HG02678 (cell line): Measurements from ENCODE around the gene PAQR6.
A peak's percentile ranks its signal among the peaks of the same experiment; 100 is the strongest.

Experiments used
- ATAC-seq: cut with Tn5 transposase; IDR thresholded peaks from one replicate; pipeline ENCODE4 v1.9.1; 2021; ENCODE audit warnings: mild to moderate bottlenecking, moderate library complexity; ENCODE audit not compliant: unreplicated experiment

The PAQR6 gene

DNA sequence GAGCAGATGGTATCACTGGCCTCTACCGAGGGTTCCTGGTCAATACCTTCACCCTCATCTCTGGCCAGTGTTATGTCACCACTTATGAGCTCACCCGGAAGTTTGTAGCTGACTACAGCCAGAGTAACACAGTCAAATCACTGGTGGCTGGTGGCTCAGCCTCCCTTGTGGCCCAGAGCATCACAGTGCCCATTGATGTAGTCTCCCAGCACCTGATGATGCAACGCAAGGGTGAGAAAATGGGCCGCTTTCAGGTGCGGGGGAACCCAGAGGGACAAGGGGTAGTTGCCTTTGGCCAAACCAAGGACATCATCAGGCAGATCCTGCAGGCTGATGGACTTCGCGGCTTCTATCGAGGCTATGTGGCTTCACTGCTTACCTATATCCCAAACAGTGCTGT lies 47.8 kb downstream of the PAQR6 start:
- no peak for ATAC-seq

DNA sequence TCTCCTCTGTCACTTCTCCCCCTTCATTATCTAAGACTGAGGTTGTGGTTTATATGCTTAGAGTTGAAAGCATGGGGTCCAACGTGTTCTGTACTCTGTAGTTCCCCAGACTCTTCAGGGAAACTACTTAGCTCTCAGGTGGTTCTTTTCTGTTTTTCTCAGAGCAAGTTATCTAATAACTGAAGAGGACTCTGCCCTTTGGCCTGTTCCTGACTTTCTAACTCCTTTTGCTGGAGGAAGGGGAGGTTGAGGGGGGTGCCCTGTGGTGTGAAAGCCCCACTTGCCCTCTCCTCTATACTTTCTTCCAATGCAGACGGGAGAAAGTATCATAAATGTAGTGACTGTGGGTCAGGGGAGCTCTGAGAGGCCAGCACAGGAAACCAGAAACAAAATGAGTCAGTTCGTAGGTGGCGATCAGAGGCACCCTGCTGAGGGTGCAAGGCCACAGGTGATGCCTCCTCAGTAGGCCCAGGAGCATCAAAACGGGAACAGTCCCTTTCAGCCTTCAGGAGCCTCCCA lies 49.0 kb downstream of the PAQR6 start:
- ATAC-seq, result peak; percentile 44

DNA sequence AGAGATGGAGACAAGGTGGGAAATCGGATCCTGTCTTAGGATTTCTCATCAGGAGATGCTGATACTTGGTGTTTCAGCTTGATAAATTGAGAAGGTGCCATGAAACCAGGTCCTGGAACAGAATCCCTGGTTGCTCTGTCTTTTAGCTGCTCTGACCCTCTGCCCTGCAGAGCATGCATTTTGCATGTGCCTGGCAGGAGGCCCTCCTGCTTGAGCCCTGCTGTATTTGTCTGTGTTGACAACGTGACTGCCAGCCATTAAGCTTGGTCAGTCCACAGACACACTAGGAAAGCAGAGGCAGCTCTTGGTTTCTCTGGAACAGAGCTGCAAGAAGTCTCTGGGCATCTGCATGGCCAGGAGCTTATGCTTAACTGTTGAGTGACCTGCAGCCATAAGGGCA lies 51.4 kb downstream of the PAQR6 start:
- ATAC-seq, result no peak

DNA sequence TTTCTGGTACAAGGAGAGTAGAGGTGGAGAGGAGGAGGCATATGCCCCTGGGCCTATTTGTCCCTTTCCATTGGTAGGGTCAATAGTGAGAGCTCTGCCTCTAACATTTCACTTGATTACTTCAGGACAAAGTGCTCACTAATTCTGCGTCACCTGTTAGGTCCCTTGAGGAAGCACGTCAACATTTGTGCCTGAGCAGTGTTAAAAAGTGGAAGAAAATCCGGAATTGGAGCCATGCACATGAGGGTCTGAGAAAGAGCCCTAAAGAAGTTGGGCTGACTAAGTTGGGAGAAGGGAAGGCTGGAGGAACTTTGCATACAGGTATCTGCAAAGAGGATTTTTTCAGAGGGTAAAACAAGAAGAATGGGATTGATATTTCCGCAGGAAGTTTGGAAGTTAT lies 52.0 kb downstream of the PAQR6 start:
- no peak for ATAC-seq

DNA sequence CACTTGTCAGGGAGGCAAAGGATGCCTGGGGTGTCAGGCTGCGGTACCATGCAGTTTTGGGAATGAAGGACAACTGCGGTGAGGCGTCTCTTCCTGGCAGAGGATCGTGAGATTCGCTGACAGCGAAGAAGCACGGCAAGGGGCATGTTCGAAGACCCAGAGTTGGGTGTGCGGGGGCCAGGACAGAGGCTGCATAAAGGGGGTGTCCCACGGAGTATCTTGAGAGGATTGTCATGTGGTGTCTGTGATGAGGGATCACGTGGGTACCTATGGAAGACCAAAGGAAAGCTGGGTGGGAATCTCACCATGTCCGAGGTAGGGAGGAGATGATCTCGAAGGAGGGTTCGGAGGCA lies 53.6 kb downstream of the PAQR6 start:
- ATAC-seq, result peak; percentile 5

DNA sequence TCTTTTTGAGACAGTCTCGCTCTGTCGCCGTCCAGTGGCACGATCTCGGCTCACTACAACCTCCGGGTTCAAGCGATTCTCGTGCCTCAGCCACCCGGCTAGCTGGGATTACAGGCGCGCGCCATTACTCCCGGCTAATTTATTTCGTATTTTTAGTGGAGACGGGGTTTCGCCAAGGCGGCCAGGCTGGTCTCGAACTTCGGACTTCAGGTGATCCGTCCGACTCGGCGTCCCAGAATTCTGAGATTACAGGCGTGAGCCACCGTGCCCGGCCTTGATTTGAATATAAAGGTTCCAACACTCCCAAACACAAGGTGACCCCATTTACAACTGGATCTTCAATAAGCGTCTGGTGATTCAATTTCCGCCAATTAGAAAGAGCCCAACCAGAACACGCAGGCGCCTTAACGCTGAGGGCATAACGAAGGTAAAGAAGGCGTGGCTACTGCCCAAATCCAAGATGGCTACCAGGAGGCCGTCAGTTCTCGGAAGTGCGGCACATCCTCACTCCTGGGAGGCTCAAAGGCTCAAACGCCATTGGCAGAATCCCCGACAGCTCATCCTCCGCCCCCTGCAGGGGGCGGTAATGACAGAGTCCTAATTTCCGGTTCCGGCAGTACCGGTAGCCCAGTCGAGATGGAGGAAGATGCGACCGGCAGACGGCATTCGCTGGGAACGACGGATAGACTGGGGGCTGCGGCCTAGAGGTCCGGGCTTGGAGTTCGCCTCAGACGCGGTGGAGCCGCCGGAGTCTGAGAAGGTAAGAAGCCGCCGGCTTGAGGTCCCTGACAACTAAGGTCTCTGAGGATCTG lies 54.2 kb downstream of the PAQR6 start, which contains the start of gene SLC25A44:
Gene SLC25A44 (plus strand): TSS at position 617 of the 812 bp plus-strand sequence. CDS start 5,744 bp downstream, outside the sequence.
- peak; percentile 96 for ATAC-seq
